Skeletal muscle tissue (tissue), 4 donors: ENCODE results near the gene GLIS1. TPM values are rescaled to one million over a fixed set of nuclear protein-coding genes. Genes with fewer than 3 reads are reported as not detected.

Experiments used
- H3K27ac ChIP-seq: one replicate; pipeline ENCODE4 v1.7.0; 2013; ENCODE audit warnings: mild to moderate bottlenecking, low read depth, low read length, inconsistent platforms
- H3K27me3 ChIP-seq, 3 donors: one replicate each; pipeline ENCODE4 v1.7.0; 2013; ENCODE audit warnings: low read length in 3 of 3; ENCODE audit not compliant: control insufficient read depth in 3 of 3, insufficient read depth in 3 of 3
- H3K36me3 ChIP-seq, 3 donors: one replicate each; pipeline ENCODE4 v1.7.0; 2013; ENCODE audit warnings: low read length in 3 of 3; ENCODE audit not compliant: control insufficient read depth in 3 of 3, insufficient read depth in 3 of 3
- H3K4me1 ChIP-seq, 3 donors: one replicate each; pipeline ENCODE4 v1.7.0; 2013; ENCODE audit warnings: low read length in 3 of 3, mild to moderate bottlenecking in 3 of 3; ENCODE audit not compliant: control insufficient read depth in 3 of 3, insufficient read depth in 3 of 3
- H3K4me3 ChIP-seq, 3 donors: one replicate each; pipeline ENCODE4 v1.7.0; 2013; ENCODE audit warnings: low read length in 3 of 3
- H3K9ac ChIP-seq, 3 donors: one replicate each; pipeline ENCODE4 v1.7.0; 2013; ENCODE audit warnings: low read length in 3 of 3, mild to moderate bottlenecking in 3 of 3, moderate library complexity in 2 of 3, low read depth in 1 of 3
- H3K9me3 ChIP-seq, 3 donors: one replicate each; pipeline ENCODE4 v1.7.0; 2013; ENCODE audit warnings: low read length in 3 of 3; ENCODE audit not compliant: control insufficient read depth in 3 of 3
- total RNA-seq: library from RNA; depleted of rRNA; stranded (reverse); fragments of >200 nt; gene quantifications from one replicate; pipeline ENCODE4 v1.2.3, GENCODE V29; 2014
- donor health status: Osteomylitis.

GLIS1 gene
- total RNA-seq, 1 donor from 2014 or later = not detected

DNA sequence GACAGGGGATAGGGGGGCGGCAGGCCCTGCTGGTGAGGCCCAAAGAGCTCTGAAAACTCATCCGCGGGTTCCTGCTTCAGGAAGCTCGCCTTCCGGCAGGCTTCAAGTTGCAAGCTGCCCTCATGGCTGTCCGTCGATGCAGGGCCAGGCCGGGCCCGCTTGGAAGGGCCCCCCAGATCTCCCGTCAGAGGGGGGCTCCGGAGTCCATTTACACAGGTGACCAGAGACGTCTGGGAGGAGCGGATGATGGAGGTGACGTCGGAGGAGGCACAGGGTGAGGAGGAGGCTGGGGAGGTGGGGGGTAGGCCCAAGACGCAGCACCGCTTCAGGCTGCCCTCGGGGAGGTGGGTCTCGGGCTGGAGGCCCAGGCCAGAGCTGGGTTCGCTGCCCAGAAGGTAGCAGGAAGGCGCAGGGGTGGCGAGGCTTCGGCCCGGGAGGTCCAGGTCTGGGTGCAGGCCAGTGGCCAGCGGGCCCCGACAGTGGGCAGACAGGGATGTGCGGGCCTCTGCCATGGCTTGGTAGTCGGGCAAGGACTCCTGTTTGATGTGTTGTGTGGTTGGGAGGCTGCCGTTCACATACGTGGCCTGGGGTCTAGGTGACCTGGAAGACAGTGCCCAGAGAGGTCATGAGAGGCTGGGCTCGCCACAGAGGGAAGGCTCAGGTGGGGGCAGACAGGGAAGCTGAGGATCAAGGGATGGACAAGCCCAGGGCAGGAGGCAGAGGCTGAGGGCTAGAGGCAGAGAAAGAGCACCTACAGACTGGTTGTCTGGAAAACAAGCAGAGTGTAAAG, 144.4 kb downstream of the GLIS1 start:
- H3K36me3 ChIP-seq = no peaks in the 10 kb centered on the region
- H3K4me1 ChIP-seq = no peaks in the 10 kb centered on the region
- no peak overlapping the region for H3K27ac ChIP-seq
- H3K9ac ChIP-seq = no peak overlapping the region
- peaks cover 0 to 7% (median 2%) of the 10 kb centered on the region in 3 donors for H3K27me3 ChIP-seq
- H3K9me3 ChIP-seq = no peaks in the 10 kb centered on the region
- no peak overlapping the region for H3K4me3 ChIP-seq

DNA sequence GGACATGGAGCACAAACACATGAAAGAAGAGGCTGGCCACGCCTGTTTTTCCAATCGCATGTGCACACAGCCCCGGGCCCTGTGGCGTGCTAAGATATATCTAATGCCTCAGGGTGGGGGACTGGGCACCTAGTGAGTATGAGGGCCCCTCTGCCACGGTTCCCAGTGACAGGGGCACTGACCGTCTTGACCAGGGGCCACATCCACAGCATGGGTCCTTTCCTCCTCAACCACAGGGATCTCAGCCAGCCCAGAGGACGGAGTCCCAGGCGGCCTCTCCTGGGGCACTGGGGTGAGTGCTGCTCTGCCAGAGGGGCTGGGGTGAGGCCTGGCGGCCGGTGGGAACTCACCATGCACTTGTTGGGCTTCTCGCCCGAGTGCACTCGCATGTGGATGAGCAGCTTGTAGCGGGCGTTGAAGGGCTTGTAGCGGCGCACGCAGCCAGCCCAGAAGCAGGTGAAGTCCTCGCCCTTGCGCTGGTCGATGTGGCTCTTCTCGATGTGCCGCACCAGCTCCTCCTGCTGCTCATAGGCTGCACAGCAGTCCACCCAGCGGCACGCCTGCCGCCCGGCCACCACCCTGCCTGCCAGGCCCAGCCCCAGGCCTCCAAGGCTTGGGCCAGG, 145.1 kb downstream of the GLIS1 start:
- H3K4me3 ChIP-seq = no peak overlapping the region
- no peaks in the 10 kb centered on the region for H3K4me1 ChIP-seq
- no peaks in the 10 kb centered on the region for H3K36me3 ChIP-seq
- no peak overlapping the region for H3K27ac ChIP-seq
- peaks cover 0 to 7% (median 2%) of the 10 kb centered on the region in 3 donors for H3K27me3 ChIP-seq
- no peaks in the 10 kb centered on the region for H3K9me3 ChIP-seq
- no peak overlapping the region for H3K9ac ChIP-seq

DNA sequence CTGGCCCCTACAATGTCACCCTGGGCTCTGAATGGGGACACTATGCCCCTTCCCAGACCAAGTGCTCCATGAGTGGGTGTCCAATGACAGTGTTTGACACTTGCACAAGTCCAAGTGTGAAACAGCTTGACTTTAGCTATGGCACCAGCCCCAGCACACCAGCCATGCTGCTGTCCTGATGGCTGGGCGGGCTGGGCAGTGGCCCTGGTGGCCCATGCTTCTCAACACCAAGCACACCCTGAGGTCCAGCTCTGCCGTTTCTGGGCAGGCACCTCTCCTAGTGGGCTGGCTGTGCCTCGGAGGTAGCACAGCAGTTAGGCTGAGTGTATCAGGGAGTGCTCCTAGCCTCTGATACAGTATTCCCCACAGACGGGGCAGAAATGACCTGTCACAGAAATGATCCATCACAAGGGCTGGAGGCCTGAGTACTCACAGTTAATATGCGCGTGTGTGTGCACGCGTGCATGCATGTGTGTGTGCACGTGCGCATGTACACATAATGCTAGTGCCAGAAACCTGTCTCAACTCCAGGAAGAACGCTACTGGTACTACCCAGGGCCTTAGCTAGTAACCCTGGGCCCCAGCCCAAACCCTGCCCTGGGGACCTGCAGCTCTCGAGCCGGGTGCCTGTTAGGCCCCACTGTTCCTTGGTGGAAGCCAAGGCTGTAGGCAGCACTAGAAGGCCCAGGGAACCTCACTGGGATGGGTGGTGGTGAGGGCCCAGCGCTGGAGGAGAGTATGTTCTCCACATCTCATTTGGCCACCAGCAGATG, 145.8 kb downstream of the GLIS1 start:
- H3K9me3 ChIP-seq = no peaks in the 10 kb centered on the region
- peaks cover 0 to 7% (median 2%) of the 10 kb centered on the region in 3 donors for H3K27me3 ChIP-seq
- H3K4me1 ChIP-seq = no peaks in the 10 kb centered on the region
- H3K4me3 ChIP-seq = no peak overlapping the region
- H3K27ac ChIP-seq = no peak overlapping the region
- no peaks in the 10 kb centered on the region for H3K36me3 ChIP-seq
- no peak overlapping the region for H3K9ac ChIP-seq

DNA sequence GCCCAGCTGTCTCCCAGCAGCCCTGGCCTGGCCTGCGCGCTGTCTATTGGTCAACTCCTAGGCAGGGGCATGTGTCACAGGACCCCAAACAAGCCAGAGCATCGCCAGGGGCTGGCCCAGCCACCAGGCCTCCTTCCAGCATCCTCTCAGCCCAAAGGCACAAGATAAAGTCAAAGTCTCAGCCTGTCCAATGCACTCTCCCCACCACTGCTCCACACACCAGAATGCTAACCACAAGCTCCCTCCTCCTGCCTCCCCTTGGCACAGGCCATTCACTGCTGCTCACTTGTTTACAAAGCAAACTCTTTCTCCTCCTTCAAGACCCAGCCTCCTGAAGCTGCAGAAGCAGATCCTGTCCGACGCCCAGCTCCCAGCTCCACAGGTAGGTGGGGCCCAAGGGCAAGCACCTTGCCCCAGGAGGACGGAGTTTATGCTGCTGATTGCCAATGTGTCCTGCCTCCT, 146.4 kb downstream of the GLIS1 start:
- Histone ChIP-seq H3K9me3 (no peaks in the 10 kb centered on the region), H3K9ac (no peak overlapping the region), H3K27me3 (peaks cover 0 to 7% (median 2%) of the 10 kb centered on the region in 3 donors), H3K4me1 (no peaks in the 10 kb centered on the region), H3K27ac (no peak overlapping the region), H3K4me3 (no peak overlapping the region), H3K36me3 (no peaks in the 10 kb centered on the region)

DNA sequence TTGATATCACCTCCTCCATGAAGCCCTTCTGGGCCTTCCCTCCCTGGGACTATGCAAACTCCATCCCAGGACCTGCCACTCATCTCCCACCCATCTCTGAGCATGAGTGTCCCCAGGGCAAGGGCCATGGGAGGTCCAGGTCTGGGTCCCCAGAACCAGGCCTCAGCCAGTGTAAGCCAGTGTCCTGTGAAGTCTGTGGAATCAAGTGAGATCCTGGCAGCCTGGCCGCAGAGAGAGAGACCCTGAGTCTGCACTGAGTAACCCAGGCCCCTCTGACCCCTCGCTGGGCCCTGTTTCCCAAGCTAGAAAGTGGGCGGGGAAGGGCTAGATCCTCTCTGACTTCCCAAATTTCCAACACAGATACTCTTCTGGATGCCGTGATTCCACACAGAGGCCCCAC, 147.0 kb downstream of the GLIS1 start:
- no peaks in the 10 kb centered on the region for H3K36me3 ChIP-seq
- H3K4me3 ChIP-seq = no peak overlapping the region
- no peaks in the 10 kb centered on the region for H3K4me1 ChIP-seq
- H3K9ac ChIP-seq = no peak overlapping the region
- H3K27ac ChIP-seq = no peak overlapping the region
- peaks cover 1 to 7% (median 2%) of the 10 kb centered on the region in 3 donors for H3K27me3 ChIP-seq
- no peaks in the 10 kb centered on the region for H3K9me3 ChIP-seq

DNA sequence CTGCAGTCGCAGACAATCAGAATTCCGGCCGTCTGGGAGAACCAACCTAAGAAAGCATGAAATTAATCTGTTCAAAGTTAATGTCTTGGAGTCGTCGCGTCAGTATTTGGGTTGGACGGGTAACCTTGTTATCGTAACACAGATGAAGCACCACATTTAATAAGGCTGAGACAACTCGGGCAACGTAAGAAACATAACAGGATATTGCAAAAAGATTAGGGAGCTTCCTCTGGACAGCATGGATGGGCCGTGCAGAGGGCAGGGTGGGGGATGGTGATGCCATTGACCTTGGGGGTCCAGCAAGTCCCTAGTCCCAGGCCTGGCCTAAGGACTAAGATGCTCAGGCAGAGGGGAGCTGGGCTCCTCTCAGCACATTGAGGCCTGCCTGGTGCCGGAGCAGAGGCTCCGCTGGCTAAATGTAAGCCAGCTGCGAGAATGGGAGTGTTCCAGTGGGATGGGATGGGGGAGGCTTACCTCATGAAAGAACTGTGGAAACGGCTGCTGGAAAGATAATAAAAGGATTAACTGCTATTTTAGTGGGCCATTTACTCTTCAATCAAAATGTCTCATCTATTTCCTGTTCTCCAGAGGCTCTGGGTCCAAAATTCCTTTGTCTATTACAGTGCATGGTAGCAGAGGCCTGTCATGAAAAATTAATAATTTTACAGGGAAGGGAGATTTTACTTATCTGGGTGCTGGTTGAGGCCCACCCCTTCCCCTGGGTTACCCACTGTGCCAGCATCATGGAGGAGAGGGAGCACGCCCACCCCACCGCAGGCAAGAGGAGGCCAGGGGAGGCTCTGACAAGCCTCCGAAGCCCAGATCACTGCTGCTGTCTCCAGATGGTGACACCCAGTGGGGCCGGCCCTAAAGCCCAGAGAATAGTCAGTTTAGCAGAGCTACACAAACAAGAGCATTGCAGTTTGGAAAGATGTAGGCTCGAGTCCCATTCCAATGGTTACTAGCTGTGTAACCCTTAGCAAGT, 148.1 kb downstream of the GLIS1 start:
- Histone ChIP-seq H3K4me1 (no peaks in the 10 kb centered on the region), H3K9me3 (no peaks in the 10 kb centered on the region), H3K9ac (no peak overlapping the region), H3K4me3 (no peak overlapping the region), H3K27ac (no peak overlapping the region), H3K36me3 (no peaks in the 10 kb centered on the region), H3K27me3 (peaks cover 2 to 6% (median 2%) of the 10 kb centered on the region in 3 donors)

DNA sequence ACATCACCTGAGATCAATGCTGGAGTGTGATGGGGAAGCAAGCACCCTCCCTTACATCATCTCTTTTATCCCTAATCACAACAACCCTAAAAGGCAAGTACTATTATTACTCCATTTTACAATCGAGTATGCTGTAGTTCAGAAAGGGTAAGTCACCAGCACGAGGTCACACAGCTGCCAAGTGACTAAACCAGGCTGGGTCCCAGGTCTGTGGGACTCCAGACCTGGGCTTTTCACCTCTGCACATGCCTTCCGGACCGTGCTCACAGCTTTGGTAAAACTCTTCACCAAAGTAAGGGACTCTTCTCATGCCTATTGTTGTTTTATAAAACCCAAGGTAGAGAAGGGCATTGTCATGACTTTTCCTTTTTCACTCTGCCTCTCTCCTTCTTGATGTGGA, 148.9 kb downstream of the GLIS1 start:
- Histone ChIP-seq H3K36me3 (no peaks in the 10 kb centered on the region), H3K9me3 (no peaks in the 10 kb centered on the region), H3K9ac (no peak overlapping the region), H3K4me1 (no peaks in the 10 kb centered on the region), H3K27ac (no peak overlapping the region), H3K4me3 (no peak overlapping the region), H3K27me3 (peaks cover 0 to 3% (median 2%) of the 10 kb centered on the region in 3 donors)

DNA sequence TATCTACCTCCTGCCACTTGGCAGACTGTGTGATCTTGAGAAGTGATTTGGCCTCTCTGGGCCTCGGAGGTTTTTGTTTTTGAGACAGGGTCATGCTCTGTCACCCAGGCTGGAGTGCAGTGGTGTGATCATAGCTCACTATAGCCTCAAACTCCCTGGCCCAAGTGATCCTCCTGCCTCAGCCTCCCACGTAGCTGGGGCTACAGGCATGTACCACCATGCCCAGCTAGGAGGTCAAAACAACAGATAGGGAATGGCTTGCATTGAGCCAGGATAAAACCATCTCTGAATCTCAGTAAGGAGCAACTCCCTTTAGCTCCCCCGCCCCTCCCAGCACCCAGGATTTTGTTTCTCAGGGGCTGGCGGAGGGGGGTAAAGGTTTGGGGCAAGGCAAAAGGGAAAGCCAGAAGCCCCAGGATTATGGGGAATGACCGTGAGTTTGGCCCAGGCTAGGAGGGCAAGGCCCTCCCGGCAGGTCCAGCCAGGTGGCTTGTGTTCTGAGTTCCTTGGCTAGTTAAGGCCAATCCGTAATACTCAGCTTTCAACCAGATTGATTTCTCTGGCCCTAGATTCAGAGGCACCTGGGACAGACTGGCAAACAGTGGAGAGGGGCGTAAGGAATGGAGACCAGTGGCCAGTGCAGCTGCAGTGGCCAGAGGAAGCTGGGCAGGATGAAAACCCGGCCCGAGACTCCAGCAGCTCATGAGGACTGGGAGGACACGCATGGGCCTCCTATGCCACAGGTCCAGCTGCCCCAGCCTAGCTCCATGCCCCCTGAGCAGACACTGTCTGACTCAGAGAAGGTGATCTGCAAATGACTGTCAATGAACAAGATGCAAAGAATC, 149.7 kb downstream of the GLIS1 start:
- Histone ChIP-seq H3K27me3 (peaks cover 0 to 7% (median 2%) of the 10 kb centered on the region in 3 donors), H3K9me3 (no peaks in the 10 kb centered on the region), H3K4me3 (no peak overlapping the region), H3K27ac (no peak overlapping the region), H3K4me1 (no peaks in the 10 kb centered on the region), H3K36me3 (no peaks in the 10 kb centered on the region), H3K9ac (no peak overlapping the region)
